Keratinocyte (primary cell): ENCODE results near the gene DNAAF2.

Experiments used
- EZH2 ChIP-seq: IDR thresholded peaks from one replicate; pipeline ENCODE4 v1.6.1; 2012; ENCODE audit warnings: inconsistent platforms, mild to moderate bottlenecking, low read length, moderate library complexity
- TF ChIP-seq, protein P1 (sequence below), 3 experiments: IDR thresholded peaks in 1 of 3; conservative IDR thresholded peaks in 1 of 3; optimal IDR thresholded peaks in 1 of 3; 2 replicates in 2 of 3; 3 replicates in 1 of 3; pipeline versions ENCODE3 to v1.5.1; 2011; ENCODE audit warnings: low read length in 3 of 3, mild to moderate bottlenecking in 3 of 3, moderate library complexity in 2 of 3, control low read depth in 1 of 3, inconsistent platforms in 1 of 3; ENCODE audit not compliant: insufficient read depth in 2 of 3; ENCODE audit errors: extremely low read depth in 1 of 3

DNA sequence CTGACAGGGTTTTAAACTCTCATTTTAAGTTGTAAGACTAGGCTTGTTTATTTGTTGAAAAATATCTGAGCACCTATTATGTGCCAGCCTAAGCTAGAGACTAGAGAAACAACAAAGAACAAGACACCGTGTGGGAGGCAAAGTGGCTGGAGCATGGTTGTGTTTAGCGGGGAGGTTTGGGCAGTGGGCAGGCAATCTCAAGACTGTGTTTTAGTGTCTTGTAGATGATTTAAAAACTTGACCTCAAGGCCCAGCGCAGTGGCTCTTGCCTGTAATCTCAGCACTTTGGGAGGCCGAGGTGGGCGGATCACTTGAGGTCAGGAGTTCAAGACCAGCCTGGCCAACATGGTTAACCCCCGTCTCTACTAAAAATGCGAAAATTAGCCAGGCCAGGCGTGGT, 22.4 kb downstream of the DNAAF2 start:
- TF ChIP-seq, protein P1, sequence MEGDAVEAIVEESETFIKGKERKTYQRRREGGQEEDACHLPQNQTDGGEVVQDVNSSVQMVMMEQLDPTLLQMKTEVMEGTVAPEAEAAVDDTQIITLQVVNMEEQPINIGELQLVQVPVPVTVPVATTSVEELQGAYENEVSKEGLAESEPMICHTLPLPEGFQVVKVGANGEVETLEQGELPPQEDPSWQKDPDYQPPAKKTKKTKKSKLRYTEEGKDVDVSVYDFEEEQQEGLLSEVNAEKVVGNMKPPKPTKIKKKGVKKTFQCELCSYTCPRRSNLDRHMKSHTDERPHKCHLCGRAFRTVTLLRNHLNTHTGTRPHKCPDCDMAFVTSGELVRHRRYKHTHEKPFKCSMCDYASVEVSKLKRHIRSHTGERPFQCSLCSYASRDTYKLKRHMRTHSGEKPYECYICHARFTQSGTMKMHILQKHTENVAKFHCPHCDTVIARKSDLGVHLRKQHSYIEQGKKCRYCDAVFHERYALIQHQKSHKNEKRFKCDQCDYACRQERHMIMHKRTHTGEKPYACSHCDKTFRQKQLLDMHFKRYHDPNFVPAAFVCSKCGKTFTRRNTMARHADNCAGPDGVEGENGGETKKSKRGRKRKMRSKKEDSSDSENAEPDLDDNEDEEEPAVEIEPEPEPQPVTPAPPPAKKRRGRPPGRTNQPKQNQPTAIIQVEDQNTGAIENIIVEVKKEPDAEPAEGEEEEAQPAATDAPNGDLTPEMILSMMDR (optimal IDR thresholded peaks at IDR 0.05 in 1 of 3, IDR thresholded peaks at IDR 0.05 in 1 of 3, conservative IDR thresholded peaks at IDR 0.05 in 1 of 3; ENCODE audit: extremely low read depth in 1 of 3, insufficient read depth in 2 of 3, low read length in 3 of 3), result no peak
- no peak for TF ChIP-seq EZH2
